ENCODE results near the gene RAC3.
"Not testable (repeated sequence)": the region's sequence is repeated elsewhere in the genome, so short reads cannot be mapped to it uniquely, and the experiment has no call there.

Gene RAC3

GRCh38 chr17:82024859-82025258, 6.6 kb upstream of the RAC3 start:
- DNase-seq (ENCODE audit: low spot score): no peak

GRCh38 chr17:82025401-82026107, 5.9 kb upstream of the RAC3 start:
- DNase-seq (ENCODE audit: low spot score): no peak

DNA sequence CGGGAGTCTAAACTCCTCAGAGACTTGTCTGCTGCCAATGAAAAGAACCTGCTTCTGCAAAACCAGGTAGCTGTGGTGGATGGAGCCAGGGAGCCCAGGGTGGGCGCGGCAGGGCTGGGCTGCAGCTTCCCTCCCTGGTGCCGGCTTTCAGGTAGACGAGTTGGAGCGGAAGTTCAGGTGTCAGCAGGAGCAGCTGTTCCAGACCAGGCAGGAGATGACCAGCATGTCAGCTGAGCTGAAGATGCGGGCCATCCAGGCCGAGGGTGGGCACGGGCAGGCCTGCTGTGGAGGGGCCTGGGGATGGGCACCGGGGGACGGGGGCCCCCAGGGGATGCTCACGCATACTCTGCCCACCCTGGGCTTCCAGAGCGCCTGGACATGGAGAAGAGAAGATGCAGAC, 3.2 kb upstream of the RAC3 start:
- no peak for DNase-seq (ENCODE audit: low spot score)

GRCh38 chr17:82028966-82029365, 2.5 kb upstream of the RAC3 start:
- no peak for DNase-seq (ENCODE audit: low spot score)

DNA sequence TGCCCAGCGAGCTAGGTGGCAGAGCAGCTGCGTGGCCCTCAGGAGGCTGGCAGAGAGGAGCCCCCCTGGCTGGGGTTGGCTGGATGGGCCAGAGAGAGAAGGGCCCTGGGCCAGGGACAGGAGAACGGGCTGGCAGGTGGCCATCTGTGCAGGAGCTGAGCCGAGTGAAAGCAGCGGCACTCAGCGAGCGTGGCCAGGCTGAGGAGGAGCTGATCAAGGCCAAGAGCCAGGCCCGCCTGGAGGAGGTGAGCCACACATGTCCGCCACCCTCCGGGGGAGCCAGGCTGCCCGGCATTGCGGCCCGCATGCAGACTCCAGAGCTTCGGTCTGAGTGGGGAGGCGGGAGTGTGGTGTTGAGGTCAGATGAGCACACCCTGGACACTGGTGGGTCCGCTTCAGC, 2.1 kb upstream of the RAC3 start:
- DNase-seq (ENCODE audit: low spot score): no peak

- DNase-seq (ENCODE audit: low spot score): no peak
Measured at GRCh38 chr17:82029990-82030469, 1.4 kb upstream of the RAC3 start.

DNA sequence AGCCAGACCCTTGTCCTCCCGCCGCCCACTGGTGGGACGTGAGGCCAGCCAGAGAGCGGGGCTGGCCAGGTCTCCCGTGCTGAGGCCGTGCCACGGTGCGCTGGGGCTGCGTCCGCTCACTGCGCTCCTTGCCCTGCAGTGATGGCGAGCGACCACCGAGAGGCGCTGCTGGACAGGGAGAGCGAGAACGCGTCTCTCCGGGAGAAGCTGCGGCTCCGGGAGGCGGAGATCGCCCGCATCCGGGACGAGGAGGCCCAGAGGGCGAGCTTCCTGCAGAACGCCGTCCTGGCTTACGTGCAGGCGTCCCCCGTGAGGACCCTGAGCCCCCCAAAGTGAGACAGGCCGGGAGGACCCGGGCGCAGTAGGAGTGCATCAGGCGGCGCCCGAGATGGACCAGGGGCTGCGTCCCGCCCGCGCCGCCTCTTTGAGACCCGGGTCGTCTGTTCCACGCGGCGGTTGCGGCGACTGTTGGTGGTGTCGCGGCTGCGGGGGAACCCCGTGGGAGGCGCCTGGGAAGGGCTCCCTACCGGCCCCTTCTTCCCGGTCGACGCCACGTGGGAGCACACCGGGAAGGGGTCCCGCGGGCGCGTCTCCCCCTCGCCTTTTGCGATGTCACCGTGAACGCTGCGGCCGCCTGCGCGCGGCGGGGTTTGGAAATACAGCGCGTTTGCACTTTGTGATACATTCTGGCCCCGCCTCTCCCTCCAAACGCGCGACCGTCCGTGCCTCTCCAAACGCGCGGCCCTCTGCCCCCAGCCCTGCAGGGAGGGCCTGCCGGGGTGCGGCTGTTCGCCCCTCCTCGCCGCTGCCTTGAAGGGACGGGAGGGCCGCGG, 792 bp upstream of the RAC3 start:
- DNase-seq (ENCODE audit: low spot score): peak; percentile 84

DNA sequence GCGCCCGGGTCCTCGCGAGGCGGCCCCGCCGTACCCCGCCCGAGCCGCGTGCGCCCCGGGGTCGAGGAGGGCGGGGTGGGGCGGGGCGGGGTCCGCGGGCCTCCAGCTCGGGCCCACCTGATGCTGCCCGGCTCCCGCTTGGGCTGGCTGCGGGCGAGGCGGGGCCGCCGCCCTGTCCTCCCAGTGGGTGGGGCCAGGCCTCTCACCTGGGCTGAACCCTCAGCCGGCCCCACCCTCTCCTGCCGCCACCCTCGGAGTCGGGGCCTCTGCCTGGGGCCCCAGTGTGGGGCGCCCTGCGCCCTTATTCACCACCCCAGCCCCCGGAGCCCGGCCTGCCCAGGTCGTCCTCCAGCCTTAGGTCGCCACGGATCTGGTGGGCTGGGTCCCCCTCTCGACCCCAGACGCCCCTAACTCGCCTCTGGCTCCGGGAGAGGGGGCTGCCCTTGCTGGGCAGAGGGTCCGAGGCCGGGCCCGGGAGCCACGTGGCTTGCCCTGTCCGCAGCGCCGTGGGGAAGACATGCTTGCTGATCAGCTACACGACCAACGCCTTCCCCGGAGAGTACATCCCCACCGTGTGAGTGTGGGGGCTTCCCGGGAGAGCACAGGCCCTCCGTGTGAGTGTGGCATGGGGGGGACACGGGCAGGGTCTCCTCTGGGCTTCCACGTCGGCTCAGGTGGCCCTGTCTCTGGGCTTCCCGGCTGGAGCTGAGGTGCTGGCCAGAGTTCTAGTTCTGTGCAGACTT, 578 bp downstream of the RAC3 start:
- peak; percentile 22 for DNase-seq (ENCODE audit: low spot score)

GRCh38 chr17:82033359-82034085, 2.0 kb downstream of the RAC3 start:
- DNase-seq (ENCODE audit: low spot score): no peak

DNA sequence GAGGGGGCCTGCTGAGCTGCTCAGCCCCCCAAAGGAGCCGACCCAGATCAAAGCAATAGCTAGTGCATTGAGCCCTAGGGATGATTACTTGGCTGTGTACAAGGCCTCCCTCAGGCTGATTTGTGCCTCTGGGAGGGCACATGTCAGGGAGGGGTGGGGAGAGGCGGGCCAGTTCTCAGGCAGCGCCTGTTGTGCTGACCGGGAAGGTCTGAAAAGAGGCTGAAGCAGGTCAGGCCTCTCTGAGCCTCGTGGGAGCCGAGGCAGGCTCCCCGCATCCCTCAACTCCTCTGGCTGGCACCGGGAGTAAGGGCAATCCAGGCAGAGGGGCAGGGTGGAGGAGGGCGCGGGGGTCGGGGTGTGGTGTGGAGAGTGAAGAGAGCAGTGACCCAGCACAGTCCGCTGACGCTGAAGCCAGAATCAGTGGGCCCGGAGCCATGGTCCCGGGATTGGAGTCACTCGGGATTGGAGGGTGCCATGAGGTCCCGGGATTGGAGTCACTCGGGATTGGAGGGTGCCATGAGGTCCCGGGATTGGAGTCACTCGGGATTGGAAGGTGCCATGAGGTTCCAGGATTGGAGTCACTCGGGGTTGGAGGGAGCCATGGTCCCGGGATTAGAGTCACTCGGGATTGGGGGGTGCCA, 3.0 kb downstream of the RAC3 start:
- no peak for DNase-seq (ENCODE audit: low spot score)

DNA sequence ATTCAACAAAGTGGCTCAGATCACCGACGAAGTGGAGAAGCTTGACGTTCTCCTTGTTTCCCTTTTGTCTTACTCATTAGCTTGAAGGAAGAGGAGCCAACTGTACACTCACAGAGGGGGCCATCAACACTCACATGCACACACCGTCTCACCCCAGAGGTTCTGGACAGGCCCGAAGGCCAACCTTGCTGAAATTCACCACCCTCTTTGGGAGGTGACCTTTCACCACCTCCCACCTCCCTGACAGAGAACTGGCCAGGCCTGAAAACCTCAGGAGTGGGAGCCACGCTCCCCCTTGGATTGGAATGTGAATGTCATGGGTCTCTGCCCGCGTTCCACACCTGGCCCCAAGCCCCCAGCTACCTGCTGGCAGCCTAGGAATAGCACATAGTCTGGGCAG, 4.0 kb downstream of the RAC3 start:
- no peak for DNase-seq (ENCODE audit: low spot score)

GRCh38 chr17:82035956-82036633, 4.6 kb downstream of the RAC3 start:
- DNase-seq (ENCODE audit: low spot score): no peak

- no peak for DNase-seq (ENCODE audit: low spot score)
Measured at GRCh38 chr17:82036634-82037091, 5.2 kb downstream of the RAC3 start.

DNA sequence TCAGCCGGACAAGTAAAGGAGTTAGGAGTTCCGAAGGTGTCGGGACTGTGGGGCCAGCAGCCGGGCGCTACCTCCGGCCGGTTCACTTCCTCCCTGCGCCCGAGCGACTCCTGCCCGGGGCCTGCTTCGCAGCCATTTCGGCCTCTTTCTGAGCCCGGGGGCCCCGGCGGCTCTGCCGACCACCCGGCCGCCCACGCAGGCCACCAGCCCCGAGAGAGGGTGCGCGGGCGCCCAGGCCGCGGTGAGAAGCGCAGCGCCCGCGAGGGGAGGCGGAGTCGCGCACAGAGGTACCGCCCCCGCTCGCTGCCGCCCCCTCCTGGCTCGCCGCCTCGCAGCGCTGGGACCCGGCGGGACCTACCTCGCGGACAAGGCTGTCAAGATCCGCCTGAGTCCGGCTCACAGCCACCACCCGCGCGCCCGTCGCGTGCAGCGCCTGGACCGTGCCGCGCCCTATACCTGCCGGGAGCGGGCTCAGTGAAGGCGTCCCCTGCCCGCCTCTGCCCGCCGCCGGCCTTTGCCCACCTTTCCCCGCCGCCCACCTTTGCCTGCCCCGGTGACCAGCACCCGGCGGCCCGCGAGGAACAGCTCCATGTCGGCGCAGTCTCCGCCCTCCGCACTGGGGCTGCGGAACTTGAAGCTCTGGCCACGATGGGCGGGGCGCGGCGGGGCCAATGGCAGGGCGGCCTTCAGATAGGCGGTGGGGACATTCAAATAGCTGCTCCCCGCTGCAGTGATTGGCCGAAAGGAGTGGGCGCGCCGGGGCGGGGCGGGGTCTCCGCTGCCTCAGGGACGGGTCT, 5.8 kb downstream of the RAC3 start, which contains the start of gene DCXR:
Gene DCXR, minus strand, starts transcription at position 606 of the 797 bp plus-strand sequence. Its CDS starts 15 bp downstream, at position 591.
- DNase-seq (ENCODE audit: low spot score): peak; percentile 95

- no peak for DNase-seq (ENCODE audit: low spot score)
Measured at GRCh38 chr17:82037889-82038195, 6.4 kb downstream of the RAC3 start.

GRCh38 chr17:82038796-82039409, 7.4 kb downstream of the RAC3 start:
- not testable (repeated sequence) for DNase-seq (ENCODE audit: low spot score)

DNA sequence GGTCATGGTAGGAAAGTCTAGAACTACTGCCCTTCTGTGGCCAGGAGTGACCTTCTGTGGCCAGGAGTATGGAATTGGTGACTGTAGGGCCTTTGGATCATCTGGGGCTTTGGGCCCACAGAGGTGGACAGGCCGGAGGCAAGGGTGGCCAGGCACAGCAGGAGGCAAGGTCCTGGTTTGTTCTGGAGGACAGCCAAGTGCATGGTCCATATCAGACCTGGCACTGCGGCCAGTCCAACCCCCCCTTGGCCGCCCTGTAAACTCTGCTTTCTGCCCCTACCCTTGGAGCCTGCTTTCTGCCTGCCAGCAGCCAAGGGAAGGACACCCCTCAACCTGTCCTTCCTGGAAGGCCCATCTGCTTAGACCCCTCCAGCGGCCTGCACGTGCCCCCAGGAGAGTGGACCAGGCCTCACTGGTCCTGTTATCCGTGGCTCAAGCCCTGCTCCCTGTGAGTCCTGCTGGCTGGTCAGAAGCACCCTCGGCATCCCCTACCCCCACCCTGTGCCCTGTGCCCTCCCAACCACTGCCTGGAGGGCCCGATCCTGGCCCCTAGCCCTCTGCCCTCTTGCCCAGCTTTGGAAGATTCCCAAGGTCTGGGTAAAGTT, 8.3 kb downstream of the RAC3 start:
- no peak for DNase-seq (ENCODE audit: low spot score)

- DNase-seq (ENCODE audit: low spot score): no peak
Measured at GRCh38 chr17:82041144-82041814, 9.8 kb downstream of the RAC3 start.

- no peak for DNase-seq (ENCODE audit: low spot score)
Measured at GRCh38 chr17:82042649-82043048, 11.2 kb downstream of the RAC3 start.
